IPS-NIHi7 (cell line): ENCODE data around the gene RBM19.
A peak's percentile ranks its signal among the peaks of the same experiment; 100 is the strongest.
"Not testable (repeated sequence)": the region's sequence is repeated elsewhere in the genome, so short reads cannot be mapped to it uniquely, and the experiment has no call there.

Source experiments
- DNase-seq: peaks from one replicate; pipeline ENCODE4 v3.0.0; 2012; ENCODE audit warnings: mixed read lengths; ENCODE audit errors: extremely low spot score

Gene RBM19

GRCh38 chr12:113831476-113831875, 134.6 kb downstream of the RBM19 start:
- no peak for DNase-seq

GRCh38 chr12:113831016-113831415, 135.1 kb downstream of the RBM19 start:
- no peak for DNase-seq

- DNase-seq: no peak
Measured at GRCh38 chr12:113829212-113829611, 136.9 kb downstream of the RBM19 start.

- DNase-seq: no peak
Measured at GRCh38 chr12:113827539-113828114, 138.5 kb downstream of the RBM19 start.

GRCh38 chr12:113826805-113827538, 139.2 kb downstream of the RBM19 start:
- peak; percentile 40 for DNase-seq

GRCh38 chr12:113825705-113826104, 140.4 kb downstream of the RBM19 start:
- DNase-seq: peak; percentile 63

- no peak for DNase-seq
Measured at GRCh38 chr12:113823816-113824215, 142.3 kb downstream of the RBM19 start.

GRCh38 chr12:113823016-113823415, 143.1 kb downstream of the RBM19 start:
- no peak for DNase-seq

GRCh38 chr12:113820842-113821241, 145.3 kb downstream of the RBM19 start:
- DNase-seq: no peak

- DNase-seq: no peak
Measured at GRCh38 chr12:113820309-113820708, 145.8 kb downstream of the RBM19 start.

GRCh38 chr12:113819495-113819894, 146.6 kb downstream of the RBM19 start:
- DNase-seq: no peak

- DNase-seq: peak; percentile 83
Measured at GRCh38 chr12:113818833-113819232, 147.3 kb downstream of the RBM19 start.

GRCh38 chr12:113818283-113818682, 147.8 kb downstream of the RBM19 start:
- DNase-seq: no peak

GRCh38 chr12:113816866-113817265, 149.3 kb downstream of the RBM19 start:
- no peak for DNase-seq

- DNase-seq: no peak
Measured at GRCh38 chr12:113815031-113815430, 151.1 kb downstream of the RBM19 start.

GRCh38 chr12:113813229-113813541, 152.9 kb downstream of the RBM19 start:
- no peak for DNase-seq

GRCh38 chr12:113812411-113813228, 153.5 kb downstream of the RBM19 start:
- DNase-seq: no peak

GRCh38 chr12:113809462-113810220, 156.5 kb downstream of the RBM19 start:
- DNase-seq: not testable (repeated sequence)

GRCh38 chr12:113808095-113808951, 157.8 kb downstream of the RBM19 start:
- no peak for DNase-seq

- DNase-seq: no peak
Measured at GRCh38 chr12:113805673-113806072, 160.5 kb downstream of the RBM19 start.

- DNase-seq: no peak
Measured at GRCh38 chr12:113804961-113805600, 161.0 kb downstream of the RBM19 start.
